Measurements from ENCODE around the gene TAS2R9.

Gene TAS2R9

GRCh38 chr12:10801741-10802140 lies 8.2 kb downstream of the TAS2R9 start:
- TF ChIP-seq GATA2 (IDR thresholded peaks at IDR 0.05; ENCODE audit: low read depth, low read length) (no peak), GATA3 (IDR thresholded peaks at IDR 0.05; ENCODE audit: low read depth, low read length) (no peak)

- TF ChIP-seq GATA3 (IDR thresholded peaks at IDR 0.05; ENCODE audit: low read depth, low read length) (no peak), GATA2 (IDR thresholded peaks at IDR 0.05; ENCODE audit: low read depth, low read length) (no peak)
Observed at GRCh38 chr12:10794222-10794621, 15.7 kb downstream of the TAS2R9 start.

- no peak for TF ChIP-seq GATA2 (IDR thresholded peaks at IDR 0.05; ENCODE audit: low read depth, low read length)
- TF ChIP-seq GATA3 (IDR thresholded peaks at IDR 0.05; ENCODE audit: low read depth, low read length), result no peak
Observed at GRCh38 chr12:10783252-10783651, 26.7 kb downstream of the TAS2R9 start.

- TF ChIP-seq GATA3 (IDR thresholded peaks at IDR 0.05; ENCODE audit: low read depth, low read length), result no peak
- no peak for TF ChIP-seq GATA2 (IDR thresholded peaks at IDR 0.05; ENCODE audit: low read depth, low read length)
Observed at GRCh38 chr12:10779103-10779502, 30.9 kb downstream of the TAS2R9 start.

GRCh38 chr12:10771132-10771733 lies 38.7 kb downstream of the TAS2R9 start:
- TF ChIP-seq GATA2 (IDR thresholded peaks at IDR 0.05; ENCODE audit: low read depth, low read length) (no peak), GATA3 (IDR thresholded peaks at IDR 0.05; ENCODE audit: low read depth, low read length) (no peak)

GRCh38 chr12:10759657-10760056 lies 50.3 kb downstream of the TAS2R9 start:
- no peak for TF ChIP-seq GATA3 (IDR thresholded peaks at IDR 0.05; ENCODE audit: low read depth, low read length)
- no peak for TF ChIP-seq GATA2 (IDR thresholded peaks at IDR 0.05; ENCODE audit: low read depth, low read length)
